Activated naive CD4-positive, alpha-beta T cell treated with anti-CD3 and anti-CD28 coated beads, Interleukin-2, amount 50 U/mL, for 72 hours (primary cell): ENCODE measurements around the gene TMEM176B. TPM values are rescaled to one million over a fixed set of nuclear protein-coding genes. Genes with fewer than 3 reads are reported as not detected.
"Not testable (repeated sequence)": the region's sequence is repeated elsewhere in the genome, so short reads cannot be mapped to it uniquely, and the experiment has no call there.

ENCODE experiments used
- ATAC-seq, 2 donors: fragments of 150-1000 bp; cut with Tn5 transposase; 2 replicates each; pipeline ENCODE4 v1.10.0; 2021; ENCODE audit warnings: mild to moderate bottlenecking in 2 of 2, moderate library complexity in 2 of 2
- DNase-seq, 2 donors: peaks; one replicate each; pipeline ENCODE4 v3.0.0; 2021 to 2022; ENCODE audit warnings: low spot score in 2 of 2
- H3K27ac Mint-ChIP-seq, 2 donors: one replicate each; pipeline ENCODE4 v1.8.0; 2022; ENCODE audit warnings: mild to moderate bottlenecking in 2 of 2, mixed read lengths in 2 of 2
- H3K36me3 Mint-ChIP-seq, 2 donors: one replicate each; pipeline ENCODE4 v1.8.0; 2022; ENCODE audit warnings: mixed read lengths in 2 of 2
- H3K9me3 Mint-ChIP-seq, 2 donors: one replicate each; pipeline ENCODE4 v1.8.0; 2022; ENCODE audit warnings: mixed read lengths in 2 of 2
- total RNA-seq, 2 donors: library from RNA; stranded (reverse); gene quantifications; one replicate each; pipeline ENCODE4 v1.2.3, GENCODE V29; 2022

The TMEM176B gene
- total RNA-seq, 2 donors from 2014 or later = not detected

GRCh38 chr7:150781103-150781502, 19.1 kb downstream of the TMEM176B start:
- Mint-ChIP-seq H3K9me3 (no peaks in the 10 kb centered on the region), H3K36me3 (no peaks in the 10 kb centered on the region), H3K27ac (no peak overlapping the region)
- DNase-seq (no peak), ATAC-seq (no peak)

GRCh38 chr7:150780292-150780691, 19.9 kb downstream of the TMEM176B start:
- Mint-ChIP-seq H3K36me3 (no peaks in the 10 kb centered on the region), H3K27ac (no peak overlapping the region), H3K9me3 (no peaks in the 10 kb centered on the region)
- no peak for DNase-seq
- no peak for ATAC-seq

- H3K9me3 Mint-ChIP-seq = peaks cover 2 to 3% of the 10 kb centered on the region in 2 donors
- H3K36me3 Mint-ChIP-seq = peaks cover 2 to 4% of the 10 kb centered on the region in 2 donors
- ATAC-seq = peak; percentile 61 to 70
- DNase-seq = peak in 1 of 2 donors; percentile 81
- H3K27ac Mint-ChIP-seq = no peak overlapping the region
These were observed 21.3 kb downstream of the TMEM176B start for GRCh38 chr7:150778738-150779301.

GRCh38 chr7:150778014-150778737, 22.0 kb downstream of the TMEM176B start:
- H3K9me3 Mint-ChIP-seq = peaks cover 7 to 9% of the 10 kb centered on the region in 2 donors
- peaks cover 7 to 8% of the 10 kb centered on the region in 2 donors for H3K36me3 Mint-ChIP-seq
- DNase-seq = no peak
- no peak for ATAC-seq
- H3K27ac Mint-ChIP-seq = peak overlapping the region in 1 of 2 donors; percentile 31

GRCh38 chr7:150774131-150774530, 26.0 kb downstream of the TMEM176B start:
- not testable (repeated sequence) for H3K27ac Mint-ChIP-seq, DNase-seq, ATAC-seq
- Mint-ChIP-seq H3K9me3 (peaks cover 7 to 18% of the 10 kb centered on the region in 2 donors), H3K36me3 (peaks cover 7 to 13% of the 10 kb centered on the region in 2 donors)

- peaks cover 7 to 13% of the 10 kb centered on the region in 2 donors for H3K36me3 Mint-ChIP-seq
- H3K27ac Mint-ChIP-seq = no peak overlapping the region
- ATAC-seq = no peak
- DNase-seq = no peak
- H3K9me3 Mint-ChIP-seq = peaks cover 7 to 18% of the 10 kb centered on the region in 2 donors
These were observed 30.4 kb downstream of the TMEM176B start for GRCh38 chr7:150769768-150770167.

- H3K27ac Mint-ChIP-seq = no peak overlapping the region
- H3K36me3 Mint-ChIP-seq = peaks cover 4 to 9% of the 10 kb centered on the region in 2 donors
- DNase-seq (no peak), ATAC-seq (no peak)
- no peaks in the 10 kb centered on the region for H3K9me3 Mint-ChIP-seq
These were observed 33.8 kb downstream of the TMEM176B start for GRCh38 chr7:150766334-150766709.

GRCh38 chr7:150759479-150759878, 40.7 kb downstream of the TMEM176B start:
- H3K27ac Mint-ChIP-seq = no peak overlapping the region
- no peaks in the 10 kb centered on the region for H3K9me3 Mint-ChIP-seq
- ATAC-seq (no peak), DNase-seq (no peak)
- H3K36me3 Mint-ChIP-seq = peaks cover 5 to 12% of the 10 kb centered on the region in 2 donors

- Mint-ChIP-seq H3K36me3 (peaks cover 5 to 8% of the 10 kb centered on the region in 2 donors), H3K27ac (peak overlapping the region; percentile 94 to 96), H3K9me3 (no peaks in the 10 kb centered on the region)
- DNase-seq (no peak), ATAC-seq (no peak)
These were observed 43.3 kb downstream of the TMEM176B start for GRCh38 chr7:150756858-150757257.

- Mint-ChIP-seq H3K9me3 (no peaks in the 10 kb centered on the region), H3K36me3 (peaks cover 0 to under 1% of the 10 kb centered on the region in 2 donors), H3K27ac (peak overlapping the region; percentile 94 to 96)
- no peak for DNase-seq
- ATAC-seq = no peak
These were observed 44.0 kb downstream of the TMEM176B start for GRCh38 chr7:150756166-150756565.

GRCh38 chr7:150755473-150756099, 44.6 kb downstream of the TMEM176B start:
- Mint-ChIP-seq H3K36me3 (no peaks in the 10 kb centered on the region), H3K27ac (peak overlapping the region; percentile 94 to 96), H3K9me3 (no peaks in the 10 kb centered on the region)
- DNase-seq (peak; percentile 66 to 78), ATAC-seq (peak; percentile 73 to 81)

- DNase-seq = no peak
These were observed 45.2 kb downstream of the TMEM176B start for GRCh38 chr7:150754951-150755350.

GRCh38 chr7:150753826-150754603, 46.1 kb downstream of the TMEM176B start:
- DNase-seq (no peak), ATAC-seq (peak; percentile 66 to 71)
- H3K27ac Mint-ChIP-seq = peak overlapping the region; percentile 96 to 98
- H3K36me3 Mint-ChIP-seq = no peaks in the 10 kb centered on the region
- H3K9me3 Mint-ChIP-seq = peaks cover 0 to 3% of the 10 kb centered on the region in 2 donors

More at GRCh38 chr7:150754951-150755350, 45.2 kb downstream of the TMEM176B start:
- Mint-ChIP-seq H3K9me3 (peaks cover 0 to 3% of the 10 kb centered on the region in 2 donors), H3K36me3 (no peaks in the 10 kb centered on the region), H3K27ac (peak overlapping the region; percentile 94 to 96)
- peak; percentile 47 to 62 for ATAC-seq

GRCh38 chr7:150753239-150753638, 46.9 kb downstream of the TMEM176B start:
- Mint-ChIP-seq H3K27ac (peak overlapping the region; percentile 96 to 98), H3K36me3 (no peaks in the 10 kb centered on the region), H3K9me3 (peaks cover 0 to 3% of the 10 kb centered on the region in 2 donors)
- DNase-seq = no peak
- ATAC-seq = no peak

GRCh38 chr7:150751702-150752101, 48.5 kb downstream of the TMEM176B start:
- DNase-seq = peak in 1 of 2 donors; percentile 15

GRCh38 chr7:150748376-150748775, 51.8 kb downstream of the TMEM176B start:
- peak in 1 of 2 donors; percentile 9 for DNase-seq
- Mint-ChIP-seq H3K9me3 (peaks cover 0 to 3% of the 10 kb centered on the region in 2 donors), H3K27ac (peak overlapping the region; percentile 86 to 96), H3K36me3 (peaks cover 24 to 33% of the 10 kb centered on the region in 2 donors)
- peak; percentile 55 to 56 for ATAC-seq

More at GRCh38 chr7:150751702-150752101, 48.5 kb downstream of the TMEM176B start:
- H3K9me3 Mint-ChIP-seq = peaks cover 0 to 3% of the 10 kb centered on the region in 2 donors
- peak overlapping the region; percentile 96 to 98 for H3K27ac Mint-ChIP-seq
- H3K36me3 Mint-ChIP-seq = peaks cover 0 to 6% of the 10 kb centered on the region in 2 donors
- ATAC-seq = peak in 1 of 2 donors; percentile 1
